HepG2 (cell line): ENCODE data around the gene FSIP1. TPM values are rescaled to one million over a fixed set of nuclear protein-coding genes. Genes with fewer than 3 reads are reported as not detected.

Experiments
- ATAC-seq: fragments of 200-7000 bp; cut with Tn5 transposase; 3 replicates; pipeline ENCODE4 v1.9.1; 2020; ENCODE audit warnings: mild to moderate bottlenecking, moderate library complexity
- BruUV-seq: library from RNA; stranded (reverse); fragments of 400-500 nt; replicated peaks from 2 replicates; lab custom pipeline; 2021; lab: Mats Ljungman, UMichigan
- CTCF ChIA-PET: fragments of 300-600 bp; formaldehyde crosslinking; extraction: SDS; loops from one replicate; lab custom pipeline; 2021; ENCODE audit warnings: low total read pairs, inconsistent platforms, low intra/inter-chr PET ratio; lab: Yijun Ruan, JAX
- POLR2A ChIA-PET: fragments of 350-600 bp; sonication (Branson Sonifier 250); formaldehyde crosslinking; loops from one replicate; lab custom pipeline; 2020; ENCODE audit warnings: antibody characterized with exemption, inconsistent platforms; lab: Yijun Ruan, JAX
- DNase-seq: peaks from one replicate; pipeline ENCODE4 v3.0.0-alpha.2; 2015; ENCODE audit warnings: low spot score
- FAIRE-seq: peaks from 3 replicates; lab custom pipeline; 2011; peaks lifted over from hg19 to GRCh38; lab: Jason Lieb, UNC
- H2AFZ ChIP-seq: one replicate; pipeline ENCODE4 v1.6.1; 2011; ENCODE audit warnings: low read length, inconsistent platforms
- H3K27ac ChIP-seq: fragments of 300-600 bp; 3 replicates; pipeline ENCODE4 v1.8.0; 2011; ENCODE audit warnings: mixed run types, mild to moderate bottlenecking, mixed read lengths, low read length, inconsistent platforms; ENCODE audit not compliant: insufficient read depth; ENCODE audit errors: extremely low read length
- H3K27me3 ChIP-seq, 2 experiments: fragments of 200-600 bp in 1 of 2; 2 replicates in 1 of 2; 3 replicates in 1 of 2; pipeline versions ENCODE4 v1.6.0 to v1.8.0; 2011; ENCODE audit warnings: low read length in 2 of 2, mild to moderate bottlenecking in 2 of 2, moderate library complexity in 2 of 2, inconsistent platforms in 1 of 2; ENCODE audit not compliant: insufficient read depth in 2 of 2, control insufficient read depth in 1 of 2
- H3K36me3 ChIP-seq, 2 experiments: fragments of 200-600 bp in 1 of 2; replicated peaks in 1 of 2; 2 replicates in 1 of 2; 3 replicates in 1 of 2; pipeline versions ENCODE4 v1.5.1 to v1.8.0; 2011; ENCODE audit warnings: low read length in 2 of 2, inconsistent platforms in 1 of 2; ENCODE audit not compliant: insufficient read depth in 2 of 2, control insufficient read depth in 1 of 2
- H3K4me1 ChIP-seq: 2 replicates; pipeline ENCODE4 v1.5.1; 2012; ENCODE audit warnings: low read length, inconsistent platforms; ENCODE audit not compliant: insufficient read depth
- H3K4me2 ChIP-seq: 2 replicates; pipeline ENCODE4 v1.6.0; 2011; ENCODE audit warnings: low read depth, low read length, inconsistent platforms
- H3K4me3 ChIP-seq, 3 experiments: fragments of 200-600 bp in 1 of 3; sonication (generic), shearing (Covaris generic) in 1 of 3; replicated peaks in 1 of 3; 2 replicates each; pipeline ENCODE4 v1.5.1; 2011 to 2016; ENCODE audit warnings: low read length in 3 of 3, inconsistent platforms in 2 of 3, low read depth in 2 of 3, mild to moderate bottlenecking in 2 of 3, control low read depth in 1 of 3, mixed read lengths in 1 of 3; ENCODE audit not compliant: insufficient read depth in 1 of 3
- H3K79me2 ChIP-seq: one replicate; pipeline ENCODE4 v1.6.1; 2011; ENCODE audit warnings: low read length, inconsistent platforms; ENCODE audit not compliant: insufficient read depth
- H3K9ac ChIP-seq: 2 replicates; pipeline ENCODE4 v1.6.0; 2011; ENCODE audit warnings: mild to moderate bottlenecking, low read depth, low read length, inconsistent platforms; ENCODE audit not compliant: insufficient read depth
- H3K9me3 ChIP-seq: 2 replicates; pipeline ENCODE4 v1.5.1; 2012; ENCODE audit warnings: mild to moderate bottlenecking, low read length
- H4K20me1 ChIP-seq: 2 replicates; pipeline ENCODE4 v1.6.0; 2011; ENCODE audit warnings: inconsistent platforms, mild to moderate bottlenecking, low read length, moderate library complexity; ENCODE audit not compliant: insufficient read depth
- HMG20B ChIP-seq: conservative IDR thresholded peaks from 2 replicates; pipeline ENCODE4 v1.6.1; 2016; ENCODE audit warnings: missing genetic modification reagents, missing compliant biosample characterization
- KLF6 ChIP-seq: IDR thresholded peaks from 2 replicates; pipeline ENCODE4 v1.8.0; 2016; ENCODE audit warnings: missing biosample characterization, missing genetic modification reagents
- NR1H2 ChIP-seq: sonication (generic); formaldehyde crosslinking; IDR thresholded peaks from 2 replicates; pipeline ENCODE4 v1.8.1; 2022; ENCODE audit warnings: low read depth, missing genetic modification reagents, borderline replicate concordance
- POLR2A ChIP-seq, 2 experiments: IDR thresholded peaks; 2 replicates each; pipeline ENCODE4 v1.6.1; 2011; ENCODE audit warnings: low read depth in 2 of 2, low read length in 2 of 2, mild to moderate bottlenecking in 1 of 2, moderate library complexity in 1 of 2; ENCODE audit not compliant: insufficient read depth in 1 of 2
- POLR2AphosphoS2 ChIP-seq: IDR thresholded peaks from 2 replicates; pipeline ENCODE4 v1.6.1; 2011; ENCODE audit warnings: low read depth, low read length, improper control_type of control experiment
- RFXANK ChIP-seq: IDR thresholded peaks from 2 replicates; pipeline ENCODE4 v1.6.1; 2016
- RXRA ChIP-seq: sonication (generic); formaldehyde crosslinking; IDR thresholded peaks from 2 replicates; pipeline ENCODE4 v1.5.1; 2020; ENCODE audit warnings: missing genetic modification reagents
- THAP7 ChIP-seq: sonication (generic); formaldehyde crosslinking; IDR thresholded peaks from 2 replicates; pipeline ENCODE4 v1.8.1; 2023; ENCODE audit warnings: mild to moderate bottlenecking, missing genetic modification reagents
- ZNF142 ChIP-seq: sonication (generic); formaldehyde crosslinking; IDR thresholded peaks from 2 replicates; pipeline ENCODE4 v1.4.0; 2020; ENCODE audit warnings: missing genetic modification reagents
- ZNF292 ChIP-seq: sonication (generic); formaldehyde crosslinking; IDR thresholded peaks from 2 replicates; pipeline ENCODE4 v1.8.1; 2022; ENCODE audit warnings: mild to moderate bottlenecking, low read depth, missing genetic modification reagents, borderline replicate concordance
- ZNF33A ChIP-seq: sonication (generic); formaldehyde crosslinking; IDR thresholded peaks from 2 replicates; pipeline ENCODE4 v1.5.1; 2020; ENCODE audit warnings: missing genetic modification reagents, mild to moderate bottlenecking, moderate library complexity, borderline replicate concordance
- WGBS: methylation state at CpG from one replicate; pipeline ENCODE4 v1.1.6; 2017; ENCODE audit warnings: low lambda C conversion rate; 5-methylcytosine and 5-hydroxymethylcytosine counted together
- in situ Hi-C: cut with HindIII; loops from 2 replicates; pipeline ENCODE4 v1.10.0; 2017; ENCODE audit warnings: low pct_unique_long_range_greater_than_20kb; ENCODE audit not compliant: extremely low pct_ligation_motif_present
- intact Hi-C: fragments of 100-400 bp; cut with micrococcal nuclease; formaldehyde crosslinking; loops from one replicate; pipeline ENCODE4 v1.10.0; 2022; ENCODE audit not compliant: unreplicated experiment
- polyA plus RNA-seq, 8 experiments: library from polyadenylated mRNA; depleted of rRNA in 3 of 8; stranded (reverse) in 7 of 8; unstranded in 1 of 8; fragments of >200 nt; fragmentation: Illumina TruSeq in 4 of 8; extraction: Trizol in 4 of 8; gene quantifications; 2 replicates each; pipeline versions ENCODE4 v1.2.1 to v1.2.3, GENCODE V29; 2011 to 2016; ENCODE audit warnings: low read depth in 4 of 8, missing spikeins in 1 of 8, mixed read lengths in 1 of 8; ENCODE audit not compliant: insufficient read depth in 1 of 8
- total RNA-seq, 5 experiments: library from RNA; depleted of rRNA; stranded (reverse); fragments of >200 nt; fragmentation: Illumina TruSeq; extraction: Trizol; gene quantifications; 2 replicates each; pipeline ENCODE4 v1.2.3, GENCODE V29; 2016; ENCODE audit warnings: low read depth in 1 of 5

The FSIP1 gene
- total and polyA plus RNA-seq, 2 of the 13 experiments (the other 11 are each of a cell fraction or from before 2014, with no cell fraction given): 0.18 TPM; not detected in 1

GRCh38 chr15:39586387-39587095 is 196.1 kb downstream of the FSIP1 start:
- BruUV-seq: no TSS peak
- H3K27ac ChIP-seq: no peak overlapping the region
- 92% methylated on average over 10 of the region's 10 CpGs for WGBS

GRCh38 chr15:39585871-39586301 is 196.8 kb downstream of the FSIP1 start:
- intact Hi-C loops: loop anchor here (2.0 kb wide), 1 partner anchor 409 kb away; no protein-coding TSS in a partner anchor
- H3K36me3 ChIP-seq: peaks cover 31 to 80% of the 10 kb centered on the region in 2 experiments
- no peak for FAIRE-seq

More at GRCh38 chr15:39586387-39587095, 196.1 kb downstream of the FSIP1 start:
- in situ Hi-C loops (loop anchor here (10.0 kb wide), 3 partner anchors 152 to 772 kb away; no protein-coding TSS in a partner anchor), intact Hi-C loops (loop anchor here (2.0 kb wide), 1 partner anchor 410 kb away; no protein-coding TSS in a partner anchor)
- Histone ChIP-seq H2AFZ (no peak overlapping the region), H3K4me3 (no peak overlapping the region), H4K20me1 (peaks cover 13% of the 10 kb centered on the region; the same call in 1 of the 2 replicates), H3K36me3 (peaks cover 37 to 87% of the 10 kb centered on the region in 2 experiments), H3K4me1 (peaks cover 54% of the 10 kb centered on the region), H3K27me3 (no peaks in the 10 kb centered on the region), H3K79me2 (peaks cover 17% of the 10 kb centered on the region), H3K4me2 (no peak overlapping the region), H3K9ac (no peak overlapping the region), H3K9me3 (no peaks in the 10 kb centered on the region)
- no peak for DNase-seq
- ATAC-seq: no peak
- ChIA-PET CTCF (no interaction called here), POLR2A (no interaction called here)
- no peak for FAIRE-seq
- TF ChIP-seq POLR2AphosphoS2 (peak; percentile 64; the same call in 1 of the 2 replicates), NR1H2 (CRISPR knock-in tag) (no peak), HMG20B (CRISPR knock-in tag) (no peak), ZNF33A (no peak), ZNF292 (CRISPR knock-in tag) (no peak), POLR2A (IDR thresholded peaks at IDR 0.05; ENCODE audit: insufficient read depth in 1 of 2, low read depth in 2 of 2, low read length in 2 of 2) (peak in 1 of 2 experiments; percentile 21; a peak in 1 of 4 replicates)

More at GRCh38 chr15:39585871-39586301, 196.8 kb downstream of the FSIP1 start:
- TF ChIP-seq RFXANK (no peak), ZNF142 (no peak), THAP7 (CRISPR knock-in tag) (no peak), RXRA (CRISPR knock-in tag) (no peak), KLF6 (CRISPR knock-in tag) (no peak)
- ATAC-seq (no peak), DNase-seq (no peak)
- Histone ChIP-seq H3K4me2 (no peak overlapping the region), H3K27me3 (no peaks in the 10 kb centered on the region; a peak in 1 of 5 replicates), H3K79me2 (peaks cover 22% of the 10 kb centered on the region), H3K27ac (no peak overlapping the region), H4K20me1 (peaks cover 13% of the 10 kb centered on the region; the same call in 1 of the 2 replicates), H2AFZ (no peak overlapping the region), H3K9me3 (no peaks in the 10 kb centered on the region), H3K9ac (no peak overlapping the region), H3K4me1 (peaks cover 54% of the 10 kb centered on the region), H3K4me3 (no peak overlapping the region)
- in situ Hi-C loops: loop anchor here (10.0 kb wide), 3 partner anchors 151 to 771 kb away; no protein-coding TSS in a partner anchor
- POLR2A ChIA-PET: no interaction called here
- CTCF ChIA-PET: no interaction called here
- WGBS: 97% methylated on average over 4 of the region's 4 CpGs
- no TSS peak for BruUV-seq
